HCT116 (cell line): Measurements from ENCODE around the gene MFAP1. TPM values are rescaled to one million over a fixed set of nuclear protein-coding genes. Genes with fewer than 3 reads are reported as not detected.

Source experiments
- ATAC-seq: fragments of 200-7000 bp; cut with Tn5 transposase; 2 replicates; pipeline ENCODE4 v1.9.1; 2020; ENCODE audit warnings: mild to moderate bottlenecking, moderate library complexity
- BruUV-seq: library from RNA; stranded (reverse); fragments of 400-500 nt; replicated peaks from 2 replicates; lab custom pipeline; 2021; lab: Mats Ljungman, UMichigan
- CTCF ChIA-PET: fragments of 300-600 bp; sonication (Branson Sonifier 250); formaldehyde crosslinking; loops from one replicate; lab custom pipeline; 2021; ENCODE audit warnings: antibody characterized with exemption; lab: Charles Lee
- POLR2A ChIA-PET: fragments of 300-600, 350-600 bp; sonication (Branson Sonifier 250); formaldehyde crosslinking; loops from one replicate; lab custom pipeline; 2021; ENCODE audit warnings: antibody characterized with exemption; lab: Charles Lee
- RAD21 ChIA-PET, 2 experiments: fragments of 300-600 bp; sonication (Branson Sonifier 250); formaldehyde crosslinking; loops; one replicate each; lab custom pipeline; 2023; ENCODE audit warnings: low total read pairs in 2 of 2; ENCODE audit not compliant: uncharacterized antibody in 2 of 2, unreplicated experiment in 2 of 2, low non-redundant PET in 1 of 2; lab: Charles Lee
- DNase-seq: peaks from one replicate; pipeline ENCODE4 v3.0.0-alpha.2; 2010; ENCODE audit warnings: low read depth, low spot score
- H2AFZ ChIP-seq: fragments of 200-600 bp; shearing (Covaris generic), sonication (generic); 2 replicates; pipeline ENCODE4 v1.6.1; 2017; ENCODE audit warnings: low read depth, mixed run types, mixed read lengths, antibody characterized with exemption, low read length; ENCODE audit not compliant: poor library complexity, severe bottlenecking
- H3K27ac ChIP-seq: 2 replicates; pipeline ENCODE4 v1.5.1; 2012; ENCODE audit warnings: low read depth, low read length
- H3K27me3 ChIP-seq: fragments of 200-600 bp; sonication (generic); 2 replicates; pipeline ENCODE4 v1.6.1; 2016; ENCODE audit warnings: mixed run types, low read length, mixed read lengths; ENCODE audit not compliant: insufficient read depth
- H3K36me3 ChIP-seq, 2 experiments: fragments of 200-500 bp in 1 of 2; fragments of 200-600 bp in 1 of 2; sonication (Bioruptor generic) in 1 of 2; sonication (generic) in 1 of 2; 2 replicates each; pipeline versions ENCODE4 v1.5.1 to v1.6.1; 2014 to 2016; ENCODE audit warnings: low read length in 2 of 2, inconsistent platforms in 1 of 2, mixed read lengths in 1 of 2, mixed run types in 1 of 2; ENCODE audit not compliant: insufficient read depth in 2 of 2, control insufficient read depth in 1 of 2
- H3K4me1 ChIP-seq, 2 experiments: fragments of 200-600 bp in 1 of 2; sonication (generic) in 1 of 2; 2 replicates each; pipeline versions ENCODE4 v1.5.1 to v1.6.1; 2012 to 2017; ENCODE audit warnings: low read length in 2 of 2, inconsistent platforms in 1 of 2, mild to moderate bottlenecking in 1 of 2, mixed read lengths in 1 of 2, mixed run types in 1 of 2, moderate library complexity in 1 of 2; ENCODE audit not compliant: insufficient read depth in 2 of 2, control insufficient read depth in 1 of 2
- H3K4me2 ChIP-seq: fragments of 200-600 bp; sonication (generic); 2 replicates; pipeline ENCODE4 v1.6.1; 2017; ENCODE audit warnings: mixed run types, low read length, mixed read lengths
- H3K4me3 ChIP-seq, 2 experiments: fragments of 200-600 bp in 1 of 2; sonication (generic) in 1 of 2; replicated peaks in 1 of 2; 2 replicates each; pipeline ENCODE4 v1.5.1; 2011 to 2016; ENCODE audit warnings: low read length in 2 of 2, control low read depth in 1 of 2, low read depth in 1 of 2, mild to moderate bottlenecking in 1 of 2, mixed read lengths in 1 of 2, mixed run types in 1 of 2
- H3K79me2 ChIP-seq: fragments of 200-600 bp; sonication (generic); 2 replicates; pipeline ENCODE4 v1.6.1; 2017; ENCODE audit warnings: mild to moderate bottlenecking, mixed run types, low read length, moderate library complexity, mixed read lengths; ENCODE audit not compliant: insufficient read depth
- H3K9ac ChIP-seq: fragments of 200-600 bp; sonication (generic); 2 replicates; pipeline ENCODE4 v1.6.1; 2016; ENCODE audit warnings: low read length, mixed read lengths
- H3K9me2 ChIP-seq: fragments of 200-600 bp; sonication (generic), shearing (Covaris generic); 2 replicates; pipeline ENCODE4 v1.6.1; 2017; ENCODE audit warnings: mixed run types, mild to moderate bottlenecking, moderate library complexity; ENCODE audit not compliant: insufficient read depth
- H3K9me3 ChIP-seq, 2 experiments: fragments of 200-500 bp in 1 of 2; fragments of 200-600 bp in 1 of 2; sonication (Bioruptor generic) in 1 of 2; sonication (generic) in 1 of 2; 2 replicates each; pipeline ENCODE4 v1.6.1; 2014 to 2017; ENCODE audit warnings: low read length in 2 of 2, mixed read lengths in 2 of 2, inconsistent platforms in 1 of 2, low read depth in 1 of 2, mild to moderate bottlenecking in 1 of 2, mixed run types in 1 of 2, moderate library complexity in 1 of 2; ENCODE audit not compliant: control insufficient read depth in 1 of 2, insufficient read depth in 1 of 2
- H4K20me1 ChIP-seq: fragments of 200-600 bp; sonication (generic), shearing (Covaris generic); 2 replicates; pipeline ENCODE4 v1.6.1; 2017; ENCODE audit warnings: mixed run types, mild to moderate bottlenecking, moderate library complexity; ENCODE audit not compliant: insufficient read depth
- CBX3 ChIP-seq: IDR thresholded peaks from 2 replicates; pipeline ENCODE4 v1.6.1; 2012; ENCODE audit warnings: low read depth
- CTCF ChIP-seq, 3 experiments: fragments of 200-600 bp in 1 of 3; sonication (generic) in 1 of 3; IDR thresholded peaks in 2 of 3; conservative IDR thresholded peaks in 1 of 3; 2 replicates each; pipeline ENCODE4 v1.5.1; 2012 to 2017; ENCODE audit warnings: low read depth in 2 of 3, low read length in 2 of 3, antibody characterized with exemption in 1 of 3, borderline replicate concordance in 1 of 3, control low read depth in 1 of 3, mild to moderate bottlenecking in 1 of 3, mixed read lengths in 1 of 3, mixed run types in 1 of 3, moderate library complexity in 1 of 3; ENCODE audit not compliant: insufficient read depth in 1 of 3
- ELF1 ChIP-seq: IDR thresholded peaks from 2 replicates; pipeline ENCODE4 v1.6.1; 2012; ENCODE audit warnings: low read depth, borderline replicate concordance
- EZH2 ChIP-seq: fragments of 200-600 bp; sonication (generic); IDR thresholded peaks from 2 replicates; pipeline ENCODE4 v1.6.1; 2017; ENCODE audit warnings: antibody characterized with exemption, mixed run types
- EZH2phosphoT487 ChIP-seq: fragments of 200-600 bp; IDR thresholded peaks from 2 replicates; pipeline ENCODE4 v1.6.1; 2018; ENCODE audit warnings: antibody characterized with exemption, borderline replicate concordance
- JUND ChIP-seq: IDR thresholded peaks from 2 replicates; pipeline ENCODE4 v1.6.1; 2012
- POLR2AphosphoS5 ChIP-seq: IDR thresholded peaks from 2 replicates; pipeline ENCODE4 v1.6.1; 2011; ENCODE audit warnings: mild to moderate bottlenecking, low read depth, low read length, moderate library complexity
- RAD21 ChIP-seq: IDR thresholded peaks from 2 replicates; pipeline ENCODE4 v1.6.1; 2012; ENCODE audit warnings: low read depth, mild to moderate bottlenecking
- SIN3A ChIP-seq: IDR thresholded peaks from 2 replicates; pipeline ENCODE4 v1.6.1; 2012; ENCODE audit warnings: low read depth
- SP1 ChIP-seq: IDR thresholded peaks from 2 replicates; pipeline ENCODE4 v1.6.1; 2012; ENCODE audit warnings: low read depth
- SRF ChIP-seq: IDR thresholded peaks from 2 replicates; pipeline ENCODE4 v1.6.1; 2012; ENCODE audit warnings: low read depth
- TCF7L2 ChIP-seq: IDR thresholded peaks from 2 replicates; pipeline ENCODE4 v1.7.0; 2011; ENCODE audit warnings: borderline replicate concordance, inconsistent platforms; ENCODE audit not compliant: insufficient read depth, insufficient read length; ENCODE audit errors: extremely low read depth
- ZBTB33 ChIP-seq: IDR thresholded peaks from 2 replicates; pipeline ENCODE4 v1.6.1; 2011; ENCODE audit warnings: mild to moderate bottlenecking, low read length, moderate library complexity; ENCODE audit not compliant: insufficient replicate concordance; ENCODE audit errors: extremely low read depth
- ZFX ChIP-seq: fragments of 450-650 bp; IDR thresholded peaks from 2 replicates; pipeline ENCODE4 v1.6.1; 2017
- intact Hi-C: fragments of 100-400 bp; cut with micrococcal nuclease; formaldehyde crosslinking; loops from 2 replicates; pipeline ENCODE4 v1.10.0; 2022
- total RNA-seq: library from RNA; stranded (reverse); gene quantifications from one replicate; pipeline ENCODE4 v1.2.1, GENCODE V29; 2021; ENCODE audit not compliant: unreplicated experiment

Gene MFAP1
- total RNA-seq, 1 experiment from 2014 or later: 32.7 TPM

GRCh38 chr15:43776101-43776717, 48.3 kb downstream of the MFAP1 start:
- Histone ChIP-seq H3K9ac (peak overlapping the region; percentile 86), H3K4me3 (peak overlapping the region; percentile 90 to 98), H3K9me3 (no peaks in the 10 kb centered on the region), H3K79me2 (no peaks in the 10 kb centered on the region; the same call in 1 of the 2 replicates), H3K27ac (peak overlapping the region; percentile 69), H3K9me2 (no peaks in the 10 kb centered on the region), H4K20me1 (no peaks in the 10 kb centered on the region), H3K4me2 (peak overlapping the region; percentile 99), H3K4me1 (peaks cover 9 to 31% of the 10 kb centered on the region in 2 experiments), H3K27me3 (no peaks in the 10 kb centered on the region), H3K36me3 (peaks cover 23 to 25% of the 10 kb centered on the region in 2 experiments), H2AFZ (no peak overlapping the region)
- ChIA-PET POLR2A (interaction anchor here (1.2 to 2.0 kb wide), 8 partner anchors 10 to 48 kb away, joined by 3 to 8 read pairs (median 4); partner anchors contain the start of genes HYPK, MFAP1, PDIA3 and SERF2), RAD21 (no interaction called here), CTCF (interaction anchor here (1.1 to 2.3 kb wide), 7 partner anchors 8 to 448 kb away, joined by 3 to 12 read pairs (median 5); partner anchors contain the start of genes HYPK, PDIA3 and SERINC4)
- TF ChIP-seq ZBTB33 (no peak), ZFX (0 out of 2 replicates have a peak, but pooled peaks have one; percentile 17)
- DNase-seq: no peak
- peak; percentile 26 for ATAC-seq
- intact Hi-C loops: loop anchor here (10.0 kb wide), 1 partner anchor 331 kb away; no protein-coding TSS in a partner anchor
- BruUV-seq: no TSS peak

- no peaks in the 10 kb centered on the region for H3K9me2 ChIP-seq
- peak overlapping the region; percentile 86 for H3K9ac ChIP-seq
- ChIA-PET POLR2A (interaction anchor here (0.6 to 2.0 kb wide), 6 partner anchors 10 to 521 kb away, joined by 3 to 8 read pairs (median 3); partner anchors contain the start of genes MFAP1 and SERF2), RAD21 (no interaction called here), CTCF (interaction anchor here (1.0 to 2.3 kb wide), 3 partner anchors 21 to 30 kb away, joined by 3 to 5 read pairs (median 3); partner anchors contain the start of genes HYPK and PDIA3)
- H3K9me3 ChIP-seq: no peaks in the 10 kb centered on the region
- intact Hi-C loops: loop anchor here (10.0 kb wide), 1 partner anchor 331 kb away; no protein-coding TSS in a partner anchor
- H3K4me2 ChIP-seq: peak overlapping the region; percentile 99
- H3K4me3 ChIP-seq: peak overlapping the region; percentile 90 to 98
- ATAC-seq (peak; percentile 65), DNase-seq (peak; percentile 85)
- peaks cover 9 to 31% of the 10 kb centered on the region in 2 experiments for H3K4me1 ChIP-seq
- H4K20me1 ChIP-seq: no peaks in the 10 kb centered on the region
- H3K36me3 ChIP-seq: peaks cover 29 to 32% of the 10 kb centered on the region in 2 experiments
- no peaks in the 10 kb centered on the region for H3K27me3 ChIP-seq
- peak overlapping the region; percentile 69 for H3K27ac ChIP-seq
- BruUV-seq: no TSS peak
- H3K79me2 ChIP-seq: no peaks in the 10 kb centered on the region; the same call in 1 of the 2 replicates
- H2AFZ ChIP-seq: no peak overlapping the region
- TF ChIP-seq TCF7L2 (no peak), CBX3 (peak; percentile 86), EZH2 (no peak), SIN3A (peak; percentile 65; the same call in 1 of the 2 replicates), JUND (no peak), RAD21 (peak; percentile 58), CTCF (IDR thresholded peaks at IDR 0.05 in 2 of 3, conservative IDR thresholded peaks at IDR 0.05 in 1 of 3; ENCODE audit: borderline replicate concordance in 1 of 3, insufficient read depth in 1 of 3, low read depth in 2 of 3, low read length in 2 of 3) (peak; percentile 66 to 78 (median 74)), POLR2AphosphoS5 (peak; percentile 68), ELF1 (no peak), EZH2phosphoT487 (no peak), SP1 (peak; percentile 26; the same call in 1 of the 2 replicates), SRF (no peak)
Measured at GRCh38 chr15:43775411-43775965, 49.0 kb downstream of the MFAP1 start.
